Stromal cell of bone marrow (primary cell): ENCODE measurements around the gene ST6GALNAC6.
"Not testable (repeated sequence)": the region's sequence is repeated elsewhere in the genome, so short reads cannot be mapped to it uniquely, and the experiment has no call there.

ENCODE experiments used
- DNase-seq: peaks from one replicate; pipeline ENCODE4 v3.0.0-alpha.2; 2012; ENCODE audit warnings: low read depth

The ST6GALNAC6 gene

DNA sequence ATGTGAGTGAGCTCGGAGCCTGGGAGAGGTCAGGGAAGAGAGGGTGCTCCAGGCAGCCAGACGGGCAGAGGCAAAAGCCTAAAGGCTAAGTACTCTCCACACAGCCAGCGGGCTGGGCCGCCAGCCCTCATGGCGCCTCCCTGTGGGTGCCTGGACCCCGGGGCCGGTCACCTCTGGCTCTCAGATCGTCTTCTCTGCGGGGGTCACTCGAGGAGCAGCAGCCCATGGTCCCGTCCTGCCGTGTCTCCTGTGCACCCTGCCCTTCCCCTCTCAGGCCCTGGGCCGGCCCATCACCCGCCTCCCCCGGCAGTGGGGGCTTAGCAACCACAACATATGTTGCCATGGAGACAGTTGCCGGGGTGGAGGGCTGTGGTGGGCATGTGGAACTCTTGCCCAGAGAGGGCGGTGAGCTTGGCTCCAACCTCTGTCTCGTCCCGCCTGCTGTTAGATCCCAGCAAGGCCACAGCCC is 26.1 kb downstream of the ST6GALNAC6 start:
- DNase-seq = no peak

DNA sequence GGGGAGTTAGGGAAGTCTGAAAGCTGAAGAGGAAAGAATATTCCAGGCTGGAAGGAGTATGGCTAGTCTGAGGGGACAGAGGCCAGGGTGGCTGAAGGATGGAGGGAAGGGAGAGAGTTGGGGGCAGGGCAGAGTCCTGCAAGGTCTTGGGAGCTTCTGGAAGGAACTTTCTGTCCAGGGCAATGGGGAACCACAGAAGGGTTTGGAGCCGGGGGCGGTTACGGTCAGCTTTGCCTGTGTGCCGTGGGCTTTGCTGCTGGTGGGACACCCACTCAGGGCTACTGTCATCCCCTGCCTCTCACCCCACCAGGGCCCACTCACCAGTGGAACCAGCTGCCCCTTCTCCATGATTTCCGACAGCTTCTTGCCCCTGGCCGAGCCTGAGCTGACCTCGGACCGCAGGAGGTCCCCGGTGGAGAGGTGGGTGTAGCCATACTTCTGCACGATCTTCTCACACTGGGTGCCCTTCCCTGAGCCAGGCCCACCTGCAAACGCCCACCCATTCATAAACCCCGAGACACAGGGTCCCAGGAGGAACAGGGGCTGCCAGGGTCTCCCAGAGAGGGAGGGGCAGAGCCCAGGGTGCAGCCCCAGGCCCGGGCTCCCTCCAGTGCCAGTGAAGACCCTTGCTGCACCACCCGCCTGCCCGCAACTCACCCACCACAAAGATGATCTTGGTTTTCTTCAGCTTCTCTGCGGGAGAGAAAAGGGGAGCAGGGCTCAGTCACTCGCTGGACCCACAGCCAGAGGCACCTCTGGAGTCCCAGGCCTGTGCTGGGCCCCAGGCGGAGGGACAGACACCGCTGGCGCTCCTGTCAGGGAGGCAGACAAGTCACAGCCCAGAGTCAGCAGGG is 26.8 kb downstream of the ST6GALNAC6 start:
- no peak for DNase-seq

DNA sequence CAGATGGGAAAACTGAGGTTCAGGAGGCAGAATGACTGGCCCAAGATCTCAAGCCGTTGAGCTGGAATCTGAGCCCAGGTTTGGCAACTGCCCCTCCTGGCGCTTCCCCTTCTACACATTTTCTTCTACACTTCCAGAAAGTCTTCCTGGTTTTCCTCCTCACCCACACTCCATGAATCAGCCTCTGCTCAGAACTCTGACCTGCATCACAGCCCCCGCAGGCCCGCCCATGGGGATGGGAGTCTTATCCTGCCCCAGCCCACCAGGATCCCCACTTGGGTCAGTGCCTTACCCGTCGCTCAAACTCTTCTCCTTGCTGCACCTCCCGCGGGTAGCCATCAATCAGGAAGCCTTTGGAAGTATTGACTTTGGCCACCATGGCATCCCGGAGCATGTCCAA is 27.9 kb downstream of the ST6GALNAC6 start:
- no peak for DNase-seq

DNA sequence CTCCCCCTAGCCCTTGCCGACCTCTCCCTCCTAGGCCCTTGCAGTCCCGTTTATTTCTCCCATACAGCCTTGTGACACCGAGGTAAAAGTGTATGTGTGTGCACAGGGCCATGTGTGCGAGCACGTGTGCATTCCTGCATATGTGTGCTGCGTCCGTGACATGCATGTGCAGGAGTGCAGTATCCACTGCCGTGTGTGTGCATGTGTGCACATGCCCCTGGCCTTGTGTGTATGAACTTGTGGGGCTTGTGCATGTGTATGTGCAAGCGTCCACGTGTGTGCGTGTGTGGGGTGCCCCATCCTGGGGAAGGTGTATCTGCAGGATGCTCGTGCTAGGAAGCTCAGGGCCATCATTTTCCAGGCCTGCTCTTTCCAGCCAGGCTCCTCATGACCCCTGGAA is 28.5 kb downstream of the ST6GALNAC6 start:
- DNase-seq = no peak

DNA sequence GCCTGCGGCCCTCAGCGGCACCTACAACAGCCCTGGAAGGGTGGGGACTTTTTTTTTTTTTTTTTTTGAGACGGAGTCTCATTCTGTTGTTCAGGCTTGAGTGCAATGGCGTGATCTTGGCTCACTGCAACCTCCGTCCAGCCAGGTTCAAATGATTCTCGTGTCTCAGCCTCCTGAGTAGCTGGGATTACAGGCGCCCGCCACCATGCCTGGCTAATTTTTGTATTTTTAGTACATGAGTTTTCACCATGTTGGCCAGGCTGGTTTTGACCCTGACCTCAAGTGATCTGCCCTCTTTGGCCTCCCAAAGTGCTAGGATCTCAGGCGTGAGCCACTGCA is 29.3 kb downstream of the ST6GALNAC6 start:
- DNase-seq = not testable (repeated sequence)

DNA sequence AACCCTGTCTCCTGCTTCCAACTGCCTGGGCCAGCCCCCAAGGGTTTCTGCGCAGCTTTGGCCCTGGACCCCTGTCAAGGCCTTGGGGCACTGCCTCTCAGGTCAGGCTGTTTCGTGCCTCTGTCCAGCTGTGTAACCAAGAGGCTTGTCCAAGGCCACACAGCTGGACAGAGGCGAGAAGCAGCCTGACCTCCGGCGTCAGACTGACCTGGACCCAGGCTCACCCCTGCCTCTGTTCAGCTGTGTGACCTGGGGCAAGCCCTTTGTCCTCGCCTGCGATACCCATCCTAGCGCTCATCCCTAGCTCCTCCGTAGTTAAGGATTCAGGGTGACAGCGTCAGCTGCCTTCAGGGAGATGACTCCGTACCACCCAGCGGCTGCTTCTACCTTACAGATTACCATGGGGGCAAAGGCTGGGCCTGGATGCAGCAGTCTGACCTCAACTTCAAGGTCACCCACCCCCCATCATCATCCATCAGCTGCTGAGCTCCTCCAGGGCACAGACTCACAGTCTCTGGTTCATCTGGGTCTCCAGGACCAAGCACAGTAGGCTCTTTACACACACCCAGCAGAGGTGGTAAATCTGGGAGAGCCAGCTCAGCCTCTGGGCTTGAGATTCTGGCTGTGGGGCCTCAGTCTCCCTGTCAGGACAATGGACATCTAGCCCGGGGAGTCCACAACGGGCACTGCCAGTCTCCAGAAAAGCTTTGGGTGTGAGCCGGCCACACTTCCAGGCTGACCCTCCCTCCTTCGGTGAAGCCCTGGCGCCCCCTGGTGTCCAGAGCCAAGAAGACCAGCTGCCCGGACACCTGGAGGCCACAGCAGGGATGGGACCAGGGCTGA is 29.9 kb downstream of the ST6GALNAC6 start:
- peak; percentile 62 for DNase-seq

DNA sequence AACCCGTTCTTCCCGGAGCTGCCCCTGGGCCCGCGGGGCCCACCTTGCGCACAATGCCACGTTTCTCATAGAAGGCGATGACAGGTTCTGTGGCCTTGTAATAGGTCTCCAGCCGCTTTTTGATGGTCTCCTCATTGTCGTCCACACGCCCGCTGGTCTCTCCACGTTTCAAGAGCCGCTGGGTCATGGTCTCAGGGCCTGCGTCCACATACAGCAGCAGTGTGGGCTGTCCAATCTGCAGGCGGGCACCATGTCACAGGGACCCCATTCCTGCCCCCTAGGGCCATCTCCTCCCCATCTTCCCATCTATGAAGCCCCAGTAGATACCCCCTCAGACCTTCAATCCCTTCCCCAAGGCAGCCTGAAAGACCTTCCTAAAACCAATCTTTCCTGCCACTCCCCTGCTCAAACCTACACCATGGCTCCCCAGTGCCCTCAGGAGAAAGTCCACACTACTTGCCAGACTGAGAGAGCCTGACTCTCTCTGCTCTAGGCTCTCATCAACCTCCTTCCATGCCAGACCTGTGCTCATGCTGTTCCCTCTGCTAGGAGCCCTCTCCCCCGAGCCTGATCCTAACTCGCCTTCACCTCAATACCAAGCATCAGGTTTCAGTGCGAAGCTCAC is 31.0 kb downstream of the ST6GALNAC6 start:
- DNase-seq = no peak

DNA sequence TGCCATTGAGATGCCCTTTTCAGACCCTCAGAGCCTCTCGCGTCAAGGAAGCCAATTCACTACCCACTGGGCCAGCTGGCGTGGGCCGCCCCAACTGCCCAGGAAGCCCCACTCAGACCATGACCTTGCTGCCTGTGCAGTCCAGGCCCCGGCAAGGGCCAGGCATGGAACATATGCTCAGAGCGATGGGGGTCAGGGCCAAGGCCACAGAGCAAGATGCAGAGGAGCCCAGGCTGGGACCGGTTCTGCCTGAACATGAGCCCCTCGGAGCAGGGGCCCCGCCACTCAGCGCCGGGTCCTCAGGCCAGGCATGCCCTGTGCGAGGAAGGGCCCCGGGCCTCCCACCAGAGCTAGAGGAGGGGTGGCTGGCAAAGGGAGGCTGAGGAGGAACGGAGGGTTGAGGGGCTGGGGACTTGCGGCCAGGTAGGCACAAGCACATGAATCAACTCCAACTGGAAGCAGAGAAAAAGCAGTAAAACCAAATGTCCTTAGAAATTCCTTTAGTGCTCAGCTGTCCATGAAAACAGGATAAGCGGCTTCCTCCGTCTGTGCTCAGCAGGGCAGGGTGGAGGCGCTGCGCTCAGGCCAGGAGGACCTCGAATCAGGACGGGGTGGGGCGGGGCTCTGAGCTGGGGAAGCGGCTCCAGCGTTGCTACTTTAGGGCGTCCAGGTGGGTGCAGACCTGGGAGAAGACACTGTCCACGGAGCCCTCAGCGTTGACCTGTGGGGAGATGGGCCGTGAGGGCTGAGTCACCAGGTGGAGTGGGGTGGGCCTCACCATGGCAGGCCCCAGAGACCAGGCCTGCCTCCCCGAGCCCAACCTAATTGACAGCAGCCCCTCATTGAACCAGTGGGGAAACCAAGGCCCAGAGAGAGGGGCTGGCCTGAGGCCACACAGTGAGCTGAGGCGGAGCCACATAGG is 31.8 kb downstream of the ST6GALNAC6 start:
- DNase-seq = no peak

DNA sequence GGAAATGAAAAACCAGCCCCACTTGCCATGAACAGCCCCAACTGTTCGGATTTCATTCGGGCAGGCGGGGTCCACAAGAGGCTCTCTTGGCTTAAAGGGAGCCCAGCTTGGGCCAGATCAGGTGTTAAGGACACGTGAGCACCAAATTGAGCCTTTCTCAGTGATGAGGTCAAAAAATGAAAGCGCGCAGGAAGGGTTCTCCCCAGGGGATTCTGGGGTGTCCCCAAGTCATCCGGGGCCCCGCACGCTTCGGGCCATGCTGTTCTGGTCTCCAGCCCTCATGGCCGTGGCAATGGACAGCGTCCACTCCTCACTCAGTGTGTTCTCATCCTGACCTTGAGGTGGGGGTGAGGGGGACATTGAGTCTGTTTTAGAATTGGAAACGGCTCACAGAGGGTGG is 32.9 kb downstream of the ST6GALNAC6 start:
- no peak for DNase-seq

DNA sequence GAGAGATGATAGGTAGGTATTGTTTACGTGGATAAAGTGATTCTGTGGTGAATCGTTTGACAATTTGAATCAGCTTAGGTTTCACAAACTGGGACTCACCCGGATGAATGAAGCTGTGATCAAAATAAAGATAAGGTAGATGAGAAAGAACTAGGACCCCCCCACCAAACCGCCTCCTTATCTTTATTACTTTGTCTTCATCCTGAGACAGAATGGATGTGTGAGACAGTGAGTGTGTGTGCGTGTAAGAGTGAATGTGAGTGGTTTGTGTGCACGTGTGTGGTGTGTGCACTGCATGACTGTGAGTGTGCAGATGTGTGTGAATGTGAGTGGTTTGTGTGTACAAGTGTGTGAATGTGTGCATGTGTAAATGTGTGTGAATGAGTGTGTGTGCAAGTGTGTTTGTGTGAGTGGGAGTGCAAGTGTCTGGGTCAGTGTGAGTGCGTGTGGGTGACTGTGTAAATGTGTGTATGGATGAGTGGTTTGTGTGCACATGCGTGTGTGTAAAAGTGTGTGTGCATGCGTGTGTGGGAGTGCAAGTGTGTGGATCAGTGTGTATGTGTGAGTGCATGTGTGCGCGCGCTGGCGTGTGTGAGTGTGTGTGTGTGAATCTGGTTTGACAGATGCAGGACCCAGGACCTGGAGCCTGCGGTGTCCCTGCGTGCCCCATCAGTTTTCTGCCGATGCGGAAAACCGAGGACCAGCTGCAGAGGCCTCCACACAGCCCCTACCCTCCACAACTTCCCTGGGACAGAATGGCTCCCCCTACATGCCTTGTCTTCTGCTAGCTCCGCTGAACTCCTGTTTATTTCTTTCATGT is 33.5 kb downstream of the ST6GALNAC6 start:
- DNase-seq = no peak

DNA sequence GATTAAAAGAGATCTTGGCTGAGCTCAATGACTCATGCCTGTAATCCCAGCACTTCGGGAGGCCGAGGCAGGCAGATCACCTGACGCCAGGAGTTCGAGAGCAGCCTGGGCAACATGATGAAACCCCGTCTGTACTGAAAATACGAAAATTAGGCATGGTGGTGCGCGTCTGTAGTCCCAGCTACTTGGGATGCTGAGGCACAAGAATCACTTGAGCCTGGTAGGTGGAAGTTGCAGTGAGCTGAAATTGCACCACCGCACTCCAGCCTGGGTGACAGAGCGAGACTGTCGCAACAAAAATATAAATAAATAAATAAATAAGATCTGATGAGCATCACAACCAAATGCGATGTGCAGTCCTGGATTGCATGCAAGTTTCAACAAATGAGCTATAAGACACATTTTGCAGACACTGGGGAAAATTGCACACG is 36.2 kb downstream of the ST6GALNAC6 start:
- DNase-seq = no peak

DNA sequence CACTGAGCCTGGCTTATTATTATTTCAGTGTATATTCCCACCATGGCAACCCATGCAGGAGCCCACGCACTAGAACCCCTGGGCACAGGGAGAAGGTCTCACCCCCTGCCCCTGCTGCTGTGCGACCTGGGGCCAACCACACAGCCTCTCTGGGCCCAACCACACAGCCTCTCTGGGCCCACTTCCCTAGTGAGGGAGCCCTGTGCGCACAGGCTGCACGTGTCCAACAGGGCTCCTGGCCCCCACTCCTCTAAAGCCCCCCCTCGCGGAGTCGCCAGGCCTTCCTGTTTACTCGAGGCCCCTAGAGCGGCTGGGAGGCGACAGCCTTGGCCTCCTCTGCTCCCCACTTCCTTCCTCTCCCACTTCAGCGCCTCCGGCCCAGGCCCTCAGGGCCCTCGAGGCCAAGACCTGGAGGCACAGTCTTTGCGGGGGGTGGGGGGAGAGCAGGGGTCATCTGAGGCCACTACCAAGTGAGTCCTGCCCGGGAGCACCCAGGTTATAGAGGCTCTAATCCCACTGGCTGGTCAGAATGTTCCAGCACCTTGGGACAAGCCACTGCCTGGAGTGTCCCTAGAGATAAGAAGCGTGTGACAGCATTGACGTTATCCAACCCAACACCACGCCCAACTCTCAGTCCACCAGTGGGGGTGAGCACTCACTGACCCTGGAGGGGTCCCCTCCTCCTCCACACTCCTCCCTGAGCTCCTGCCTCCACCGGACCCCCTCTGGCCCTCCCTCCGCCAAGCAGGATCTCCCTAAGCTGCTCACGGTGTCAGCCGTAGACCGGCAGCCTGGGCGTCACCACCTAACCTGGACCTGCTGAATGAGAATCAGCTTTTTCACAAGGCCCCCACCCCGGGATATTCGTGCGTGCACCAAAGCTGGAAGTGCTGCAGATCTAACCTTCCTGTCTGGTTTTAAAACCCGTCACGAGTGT is 37.1 kb downstream of the ST6GALNAC6 start:
- no peak for DNase-seq

DNA sequence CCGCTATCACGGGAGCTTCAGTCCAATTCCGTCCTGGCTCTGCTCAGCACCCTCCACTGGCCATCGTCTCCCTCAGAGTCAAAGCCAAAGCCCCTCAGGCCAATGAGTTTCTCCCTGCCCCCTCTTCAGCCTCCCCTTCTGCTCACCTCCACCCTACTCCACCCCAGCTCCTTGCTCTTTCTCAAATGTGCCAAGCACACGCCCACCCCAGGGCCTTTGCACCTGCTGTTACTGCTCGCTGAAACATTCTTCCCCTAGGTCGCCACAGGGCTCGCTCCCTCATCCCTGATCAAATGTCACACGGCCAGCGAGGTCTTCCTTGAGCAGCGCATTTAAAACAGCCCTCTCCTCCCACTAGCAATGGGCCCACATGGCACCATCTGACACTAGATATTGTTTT is 38.6 kb downstream of the ST6GALNAC6 start:
- no peak for DNase-seq

DNA sequence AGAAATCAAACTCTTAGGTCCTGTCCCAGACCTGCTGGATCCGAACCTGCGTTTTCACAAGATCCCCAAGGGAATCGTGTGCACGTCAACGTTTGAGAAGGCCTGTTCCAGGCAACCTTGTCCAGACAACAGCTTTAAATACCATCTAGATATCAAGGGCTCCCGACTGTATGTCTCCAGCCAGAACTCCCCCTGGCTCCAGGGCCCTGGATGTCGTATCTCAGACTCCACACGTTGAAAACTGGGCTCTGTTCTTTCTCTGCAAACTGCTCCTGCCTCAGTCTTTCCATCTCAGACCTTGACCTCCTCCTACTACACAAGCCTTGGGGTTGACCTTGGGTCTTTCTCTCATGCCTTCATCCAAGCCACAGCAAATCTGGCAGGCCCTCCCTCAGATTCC is 39.1 kb downstream of the ST6GALNAC6 start:
- no peak for DNase-seq

DNA sequence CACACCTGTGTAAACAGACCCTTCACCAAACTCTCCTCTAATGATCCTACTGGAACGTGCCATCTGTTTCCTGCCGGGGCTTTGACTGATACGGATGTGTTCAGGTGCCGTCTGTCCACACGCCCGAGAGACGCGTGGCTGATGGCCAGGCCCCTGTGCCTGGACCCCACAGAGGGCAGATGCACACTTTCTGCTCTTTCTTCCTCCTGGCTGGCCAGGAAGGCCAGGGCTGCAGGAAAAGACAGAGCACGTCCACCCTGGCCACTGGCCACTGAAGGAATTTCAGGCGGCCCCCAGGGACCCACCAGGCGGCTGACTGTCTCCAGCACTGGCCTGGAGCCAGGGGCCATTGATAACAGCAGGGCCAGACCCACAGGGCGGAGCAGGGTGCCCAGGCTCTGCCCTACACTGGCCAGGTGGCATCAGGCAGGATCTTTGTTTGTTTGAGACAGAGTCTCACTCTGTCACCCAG is 41.3 kb downstream of the ST6GALNAC6 start:
- DNase-seq = no peak

DNA sequence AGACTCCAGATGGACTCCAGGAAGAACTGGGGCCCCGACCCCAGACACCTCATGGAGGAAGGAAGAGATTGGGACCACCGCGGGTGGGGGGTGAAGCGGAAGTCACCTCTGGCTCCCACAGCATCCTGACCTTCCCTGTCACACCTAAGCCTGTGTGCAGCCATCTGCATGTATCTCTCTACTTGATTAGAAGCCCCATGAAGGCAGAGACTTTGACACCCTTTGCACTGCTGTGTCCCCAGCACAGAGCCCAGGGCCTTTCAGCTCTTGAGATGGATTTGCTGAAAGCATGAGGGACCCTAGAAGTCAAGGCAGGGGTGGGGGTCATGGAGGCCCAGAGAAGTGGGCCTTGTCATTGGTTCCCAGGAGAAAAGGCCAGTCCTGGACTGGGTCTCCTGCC is 42.1 kb downstream of the ST6GALNAC6 start:
- DNase-seq = no peak

DNA sequence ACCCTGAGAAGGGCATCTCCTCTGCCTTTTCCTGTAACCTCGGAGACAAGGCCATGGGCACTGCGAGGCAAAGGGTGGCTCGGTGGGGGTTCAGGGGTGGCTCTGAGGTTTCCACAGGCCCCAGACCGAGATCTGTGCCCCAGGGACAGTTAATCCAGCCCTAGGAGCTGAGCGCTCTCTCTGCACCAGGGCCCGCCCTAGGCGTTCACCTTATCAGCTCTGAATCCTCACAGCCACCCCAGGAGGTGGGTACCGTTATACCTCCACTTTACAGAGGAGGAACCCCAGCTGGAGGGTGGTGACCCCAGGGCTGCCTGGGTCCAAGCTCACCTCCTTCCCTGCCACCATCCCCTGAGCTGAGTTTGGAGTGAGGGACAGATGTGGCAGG is 42.7 kb downstream of the ST6GALNAC6 start:
- DNase-seq = no peak

DNA sequence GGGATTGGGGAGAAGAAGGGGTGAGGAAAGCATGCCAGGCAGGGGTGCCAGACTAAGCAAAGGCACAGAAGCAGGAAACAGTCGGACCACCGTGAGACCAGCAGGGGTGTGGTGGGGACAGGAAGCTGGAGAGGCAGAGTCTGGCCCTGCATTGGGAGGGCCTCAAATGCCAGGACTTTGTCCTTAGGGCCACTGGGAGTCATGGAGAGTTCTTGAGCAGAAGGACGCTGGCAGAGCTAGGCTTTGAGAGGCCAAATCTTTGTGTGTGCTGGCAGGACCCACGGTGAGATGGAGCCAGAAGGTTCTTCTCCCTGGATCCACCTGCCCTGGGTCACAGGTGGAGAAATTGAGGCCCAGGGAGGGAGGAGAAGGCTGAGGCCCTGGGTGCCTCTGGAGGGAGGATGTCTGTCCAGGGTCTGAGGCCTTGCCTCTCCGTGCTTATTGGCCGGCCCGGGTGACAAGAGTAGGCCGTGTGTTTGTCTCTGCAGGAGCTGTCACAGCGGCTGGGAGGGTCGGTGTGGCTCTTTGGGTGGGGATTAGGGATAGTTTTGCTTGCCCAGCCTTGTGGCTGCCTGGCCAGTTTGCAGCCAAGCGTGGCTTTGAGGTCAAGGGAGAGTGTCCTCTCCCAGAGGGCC is 43.2 kb downstream of the ST6GALNAC6 start:
- no peak for DNase-seq

DNA sequence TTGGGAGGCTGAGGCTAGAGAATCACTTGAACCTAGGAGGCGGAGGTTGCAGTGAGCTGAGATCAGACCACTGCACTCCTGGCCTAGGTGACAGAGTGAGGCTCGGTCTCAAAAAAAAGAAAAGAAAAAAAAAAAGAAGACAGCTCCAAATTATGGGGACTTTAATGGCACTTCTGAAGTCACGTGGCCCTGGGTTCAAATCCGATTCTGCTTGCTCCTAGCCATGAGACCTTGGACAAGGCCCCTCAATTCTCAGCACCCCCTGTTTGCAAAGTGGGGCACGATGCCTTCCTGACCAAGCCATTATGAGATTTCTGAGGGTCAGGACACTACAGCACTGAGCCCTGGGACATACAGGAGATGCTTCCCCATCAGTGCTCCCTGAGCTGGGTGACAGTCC is 43.9 kb downstream of the ST6GALNAC6 start:
- DNase-seq = no peak
